Naive B cell (primary cell): ENCODE results near the gene FBXO15. TPM values are rescaled to one million over a fixed set of nuclear protein-coding genes. Genes with fewer than 3 reads are reported as not detected.

Source experiments
- ATAC-seq, 2 donors: fragments of 150-1000 bp; cut with Tn5 transposase; 2 replicates each; pipeline ENCODE4 v1.10.0; 2021; ENCODE audit warnings: low read depth in 2 of 2, mild to moderate bottlenecking in 2 of 2, moderate library complexity in 2 of 2
- DNase-seq: peaks from one replicate; pipeline ENCODE4 v3.0.0; 2022
- H3K27ac Mint-ChIP-seq, 6 donors: one replicate each; pipeline ENCODE4 v1.8.0; 2020 to 2022; ENCODE audit warnings: mild to moderate bottlenecking in 6 of 6, mixed read lengths in 6 of 6, moderate library complexity in 5 of 6, inconsistent platforms in 2 of 6
- H3K27me3 Mint-ChIP-seq, 3 donors: one replicate each; pipeline ENCODE4 v1.8.0; 2021 to 2022; ENCODE audit warnings: mixed read lengths in 3 of 3, mild to moderate bottlenecking in 1 of 3
- H3K36me3 Mint-ChIP-seq, 2 donors: one replicate each; pipeline ENCODE4 v1.8.0; 2020 to 2022; ENCODE audit warnings: mixed read lengths in 2 of 2, inconsistent platforms in 1 of 2, mild to moderate bottlenecking in 1 of 2
- H3K4me1 Mint-ChIP-seq, 3 donors: one replicate each; pipeline ENCODE4 v1.8.0; 2020 to 2022; ENCODE audit warnings: mixed read lengths in 3 of 3, inconsistent platforms in 1 of 3, mild to moderate bottlenecking in 1 of 3, moderate library complexity in 1 of 3
- H3K4me3 Mint-ChIP-seq, 8 donors: one replicate each; pipeline ENCODE4 v1.8.0; 2020 to 2022; ENCODE audit warnings: mild to moderate bottlenecking in 8 of 8, mixed read lengths in 8 of 8, moderate library complexity in 8 of 8, inconsistent platforms in 2 of 8
- H3K9me3 Mint-ChIP-seq, 7 donors: one replicate each; pipeline ENCODE4 v1.8.0; 2020 to 2022; ENCODE audit warnings: mixed read lengths in 7 of 7, mild to moderate bottlenecking in 5 of 7, inconsistent platforms in 2 of 7, moderate library complexity in 1 of 7
- polyA plus RNA-seq, 6 donors: library from polyadenylated mRNA; unstranded; fragments of 300-500 nt; fragmentation: Illumina TruSeq; gene quantifications; one replicate each; pipeline ENCODE4 v1.2.3, GENCODE V29; 2021; ENCODE audit warnings: low read depth in 6 of 6

FBXO15 gene
- polyA plus RNA-seq, 6 donors from 2014 or later: 2.0 to 10.5 (median 3.6) TPM

GRCh38 chr18:74082742-74083556, 64.7 kb downstream of the FBXO15 start:
- Mint-ChIP-seq H3K27me3 (peaks cover 0 to 9% (median 8%) of the 10 kb centered on the region in 3 donors), H3K9me3 (no peaks in the 10 kb centered on the region), H3K27ac (peak overlapping the region; percentile 74 to 97 (median 93)), H3K4me1 (peaks cover 25 to 27% (median 26%) of the 10 kb centered on the region in 3 donors), H3K4me3 (peak overlapping the region; percentile 6 to 90 (median 78)), H3K36me3 (peaks cover 0 to 4% of the 10 kb centered on the region in 2 donors)
- no peak for DNase-seq
- ATAC-seq: no peak

DNA sequence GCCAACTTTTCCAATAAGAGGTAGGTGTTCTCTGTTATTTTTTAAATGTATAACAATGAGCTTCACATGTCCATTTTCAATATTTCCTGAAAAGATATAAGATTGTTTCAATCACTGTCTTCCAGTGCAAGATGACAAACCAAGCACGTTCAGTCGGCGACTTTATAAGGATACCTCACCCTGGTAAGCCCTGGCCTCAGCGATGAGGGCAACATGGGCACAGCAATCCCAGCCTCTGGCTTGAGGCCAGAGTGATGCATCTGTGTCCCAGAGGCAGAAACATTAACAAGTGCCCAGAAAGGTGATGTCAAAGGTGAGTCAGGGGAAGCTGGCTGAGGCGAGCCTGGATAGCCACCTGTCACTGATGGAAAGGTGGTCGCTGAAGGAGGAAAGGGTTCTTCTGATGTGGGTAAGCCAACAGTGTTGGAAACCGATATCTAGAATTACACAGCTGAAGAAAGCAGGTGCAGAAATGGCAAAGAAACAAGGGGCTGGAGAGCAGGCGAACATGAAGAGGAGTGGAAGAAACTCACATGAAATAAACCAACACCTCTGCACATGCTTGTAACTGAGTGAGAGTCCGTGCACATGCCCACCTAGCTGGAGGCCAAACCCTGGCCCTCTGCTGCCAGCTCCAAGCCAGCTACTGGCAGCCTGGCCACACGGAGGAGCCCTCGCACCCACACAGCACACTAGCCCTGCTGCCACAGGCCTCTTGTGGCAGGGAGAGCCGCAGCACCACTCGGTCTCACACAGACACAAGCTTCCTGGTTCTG, 65.5 kb downstream of the FBXO15 start:
- Mint-ChIP-seq H3K36me3 (peaks cover 0 to 4% of the 10 kb centered on the region in 2 donors), H3K4me3 (peak overlapping the region; percentile 6 to 90 (median 78)), H3K4me1 (peaks cover 26 to 27% (median 26%) of the 10 kb centered on the region in 3 donors), H3K9me3 (no peaks in the 10 kb centered on the region), H3K27me3 (peaks cover 0 to 9% (median 8%) of the 10 kb centered on the region in 3 donors), H3K27ac (peak overlapping the region; percentile 74 to 97 (median 93))
- peak; percentile 44 for DNase-seq
- peak; percentile 98 to 99 for ATAC-seq

DNA sequence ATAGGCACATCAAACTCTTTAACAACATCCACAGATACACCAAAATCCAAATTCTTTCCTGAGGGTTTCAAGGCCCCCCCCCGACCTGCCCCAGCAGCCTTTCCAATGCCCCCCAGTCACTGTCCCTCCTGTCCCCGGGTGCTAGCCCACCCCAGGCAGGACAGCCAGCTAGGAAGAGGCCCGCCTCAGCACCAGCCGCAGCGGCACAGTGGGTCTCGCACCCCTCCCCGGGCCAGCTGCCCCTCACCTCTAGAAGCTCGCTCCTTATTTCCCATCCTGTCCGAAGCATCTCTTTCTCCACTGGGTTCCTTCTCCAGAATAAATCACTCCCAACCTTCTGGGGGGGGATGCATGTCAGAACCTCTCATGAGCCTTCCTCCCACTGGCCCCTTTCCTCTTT, 69.4 kb downstream of the FBXO15 start:
- peak overlapping the region in 2 of 8 donors; percentile 23 to 26 for H3K4me3 Mint-ChIP-seq
- DNase-seq (no peak), ATAC-seq (no peak)
- H3K9me3 Mint-ChIP-seq: no peaks in the 10 kb centered on the region
- H3K4me1 Mint-ChIP-seq: peaks cover 22 to 25% (median 24%) of the 10 kb centered on the region in 3 donors
- peak overlapping the region in 4 of 6 donors; percentile 20 to 94 (median 28) for H3K27ac Mint-ChIP-seq
- peaks cover 0 to 9% (median 8%) of the 10 kb centered on the region in 3 donors for H3K27me3 Mint-ChIP-seq
- H3K36me3 Mint-ChIP-seq: peaks cover 0 to 4% of the 10 kb centered on the region in 2 donors

GRCh38 chr18:74074668-74075564, 72.7 kb downstream of the FBXO15 start:
- Mint-ChIP-seq H3K9me3 (no peaks in the 10 kb centered on the region), H3K4me1 (peaks cover 17 to 29% (median 18%) of the 10 kb centered on the region in 3 donors), H3K27me3 (peaks cover 0 to 9% (median 8%) of the 10 kb centered on the region in 3 donors)

GRCh38 chr18:74073957-74074667, 73.5 kb downstream of the FBXO15 start:
- H3K27me3 Mint-ChIP-seq: peaks cover 0 to 9% (median 8%) of the 10 kb centered on the region in 3 donors
- H3K9me3 Mint-ChIP-seq: no peaks in the 10 kb centered on the region
- DNase-seq (no peak), ATAC-seq (no peak)
- peaks cover 17 to 29% (median 17%) of the 10 kb centered on the region in 3 donors for H3K4me1 Mint-ChIP-seq
- no peaks in the 10 kb centered on the region for H3K36me3 Mint-ChIP-seq
- no peak overlapping the region for H3K4me3 Mint-ChIP-seq
- H3K27ac Mint-ChIP-seq: no peak overlapping the region

More at GRCh38 chr18:74074668-74075564, 72.7 kb downstream of the FBXO15 start:
- H3K4me3 Mint-ChIP-seq: no peak overlapping the region
- no peaks in the 10 kb centered on the region for H3K36me3 Mint-ChIP-seq
- ATAC-seq (no peak), DNase-seq (no peak)
- H3K27ac Mint-ChIP-seq: no peak overlapping the region

GRCh38 chr18:74069178-74070050, 78.2 kb downstream of the FBXO15 start:
- peaks cover 34 to 40% (median 38%) of the 10 kb centered on the region in 3 donors for H3K4me1 Mint-ChIP-seq
- no peak overlapping the region for H3K4me3 Mint-ChIP-seq
- DNase-seq (no peak), ATAC-seq (no peak)
- no peaks in the 10 kb centered on the region for H3K36me3 Mint-ChIP-seq
- peaks cover 0 to 5% (median 0%) of the 10 kb centered on the region in 3 donors for H3K27me3 Mint-ChIP-seq
- H3K27ac Mint-ChIP-seq: peak overlapping the region in 2 of 6 donors; percentile 15 to 56
- H3K9me3 Mint-ChIP-seq: peaks cover 0 to 2% (median 0%) of the 10 kb centered on the region in 7 donors

DNA sequence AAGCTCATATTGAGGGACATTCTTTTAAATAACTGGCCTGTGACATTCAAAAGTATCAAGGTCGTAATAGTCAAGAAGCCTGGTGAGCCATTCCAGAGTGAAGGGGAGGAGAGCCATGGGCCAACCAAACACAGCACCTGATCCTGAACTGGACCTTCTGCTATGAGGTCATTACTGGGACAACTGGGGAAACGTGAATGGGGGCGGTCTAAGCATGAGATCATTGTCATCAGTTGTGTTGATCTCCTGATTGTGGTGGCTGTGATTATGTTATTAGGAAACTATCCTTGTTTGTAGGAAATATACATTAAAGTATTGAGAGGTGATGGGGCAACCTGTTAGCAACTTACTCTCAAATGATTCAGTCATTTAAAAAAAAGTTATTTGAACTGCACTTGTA, 79.3 kb downstream of the FBXO15 start:
- peaks cover 0 to 5% (median 0%) of the 10 kb centered on the region in 3 donors for H3K27me3 Mint-ChIP-seq
- no peak overlapping the region for H3K4me3 Mint-ChIP-seq
- no peaks in the 10 kb centered on the region for H3K36me3 Mint-ChIP-seq
- ATAC-seq (no peak), DNase-seq (no peak)
- H3K4me1 Mint-ChIP-seq: peaks cover 44 to 50% (median 49%) of the 10 kb centered on the region in 3 donors
- peak overlapping the region in 1 of 6 donors; percentile 12 for H3K27ac Mint-ChIP-seq
- peaks cover 0 to 2% (median 0%) of the 10 kb centered on the region in 7 donors for H3K9me3 Mint-ChIP-seq

- H3K4me3 Mint-ChIP-seq: peak overlapping the region in 4 of 8 donors; percentile 54 to 71 (median 64)
- H3K9me3 Mint-ChIP-seq: peaks cover 0 to 2% (median 0%) of the 10 kb centered on the region in 7 donors
- H3K4me1 Mint-ChIP-seq: peaks cover 42 to 45% (median 42%) of the 10 kb centered on the region in 3 donors
- peaks cover 0 to 5% (median 0%) of the 10 kb centered on the region in 3 donors for H3K27me3 Mint-ChIP-seq
- DNase-seq (no peak), ATAC-seq (no peak)
- H3K27ac Mint-ChIP-seq: peak overlapping the region; percentile 83 to 95 (median 90)
- no peaks in the 10 kb centered on the region for H3K36me3 Mint-ChIP-seq
Observed at GRCh38 chr18:74066018-74066417, 81.6 kb downstream of the FBXO15 start.

GRCh38 chr18:74065366-74065765, 82.3 kb downstream of the FBXO15 start:
- H3K27me3 Mint-ChIP-seq: peaks cover 0 to 5% (median 0%) of the 10 kb centered on the region in 3 donors
- peaks cover 47 to 49% (median 49%) of the 10 kb centered on the region in 3 donors for H3K4me1 Mint-ChIP-seq
- DNase-seq (peak; percentile 42), ATAC-seq (peak; percentile 22 to 34)
- H3K36me3 Mint-ChIP-seq: no peaks in the 10 kb centered on the region
- peak overlapping the region; percentile 83 to 95 (median 90) for H3K27ac Mint-ChIP-seq
- peak overlapping the region in 6 of 8 donors; percentile 4 to 86 (median 65) for H3K4me3 Mint-ChIP-seq
- H3K9me3 Mint-ChIP-seq: peaks cover 0 to 2% (median 0%) of the 10 kb centered on the region in 7 donors

- ATAC-seq (peak; percentile 46 to 52), DNase-seq (peak; percentile 51)
- Mint-ChIP-seq H3K9me3 (peaks cover 0 to 2% (median 0%) of the 10 kb centered on the region in 7 donors), H3K27ac (peak overlapping the region; percentile 64 to 95 (median 90)), H3K36me3 (no peaks in the 10 kb centered on the region), H3K4me3 (peak overlapping the region; percentile 4 to 86 (median 50)), H3K4me1 (peaks cover 51 to 54% (median 52%) of the 10 kb centered on the region in 3 donors), H3K27me3 (peaks cover 0 to 5% (median 0%) of the 10 kb centered on the region in 3 donors)
Observed at GRCh38 chr18:74064510-74064909, 83.1 kb downstream of the FBXO15 start.

GRCh38 chr18:74063557-74063956, 84.1 kb downstream of the FBXO15 start:
- Mint-ChIP-seq H3K36me3 (no peaks in the 10 kb centered on the region), H3K9me3 (peaks cover 0 to 5% (median 0%) of the 10 kb centered on the region in 7 donors), H3K27me3 (peaks cover 0 to 5% (median 0%) of the 10 kb centered on the region in 3 donors), H3K4me1 (peaks cover 51 to 54% (median 52%) of the 10 kb centered on the region in 3 donors), H3K27ac (peak overlapping the region; percentile 67 to 93 (median 90)), H3K4me3 (peak overlapping the region; percentile 27 to 71 (median 44))
- peak; percentile 39 to 44 for ATAC-seq
- DNase-seq: peak; percentile 45
